NCI-H1930 (cell line): ENCODE data around the gene MRPL24.
"Not testable (repeated sequence)": the region's sequence is repeated elsewhere in the genome, so short reads cannot be mapped to it uniquely, and the experiment has no call there.

Experiments
- DNase-seq, 2 experiments: peaks; one replicate each; lab custom pipeline; 2025; lab: John Stamatoyannopoulos, UW

Gene MRPL24

GRCh38 chr1:156760092-156760795 lies 19.4 kb upstream of the MRPL24 start:
- no peak for DNase-seq

- not testable (repeated sequence) for DNase-seq
Observed at GRCh38 chr1:156757572-156758253, 16.8 kb upstream of the MRPL24 start.

GRCh38 chr1:156756355-156756754 lies 15.5 kb upstream of the MRPL24 start:
- DNase-seq: no peak

- DNase-seq: no peak
Observed at GRCh38 chr1:156755527-156755950, 14.7 kb upstream of the MRPL24 start.

- peak in 1 of 2 experiments; percentile 46 for DNase-seq
Observed at GRCh38 chr1:156754219-156754618, 13.3 kb upstream of the MRPL24 start.

GRCh38 chr1:156752843-156753482 lies 12.1 kb upstream of the MRPL24 start:
- DNase-seq: no peak

GRCh38 chr1:156751757-156752481 lies 11.0 kb upstream of the MRPL24 start:
- DNase-seq: peak; percentile 94

GRCh38 chr1:156751451-156751756 lies 10.5 kb upstream of the MRPL24 start, which contains the start of gene HDGF:
TSS of gene HDGF (minus strand) at chr1:156751675. CDS start at chr1:156751429, 246 bp downstream.
- no peak for DNase-seq

- no peak for DNase-seq
Observed at GRCh38 chr1:156750711-156751450, 10.0 kb upstream of the MRPL24 start.

GRCh38 chr1:156750191-156750672 lies 9.3 kb upstream of the MRPL24 start:
- DNase-seq: no peak

GRCh38 chr1:156749419-156750118 lies 8.7 kb upstream of the MRPL24 start:
- no peak for DNase-seq

GRCh38 chr1:156748670-156749418 lies 8.0 kb upstream of the MRPL24 start:
- no peak for DNase-seq

GRCh38 chr1:156747742-156748669 lies 7.1 kb upstream of the MRPL24 start:
- no peak for DNase-seq

- DNase-seq: peak; percentile 47 to 55
Observed at GRCh38 chr1:156746728-156747631, 6.1 kb upstream of the MRPL24 start.

- no peak for DNase-seq
Observed at GRCh38 chr1:156746406-156746727, 5.5 kb upstream of the MRPL24 start.

- no peak for DNase-seq
Observed at GRCh38 chr1:156745881-156746280, 5.0 kb upstream of the MRPL24 start.

- DNase-seq: no peak
Observed at GRCh38 chr1:156744786-156745419, 4.0 kb upstream of the MRPL24 start.

- no peak for DNase-seq
Observed at GRCh38 chr1:156744344-156744743, 3.5 kb upstream of the MRPL24 start.
